PC-3 (cell line): Measurements from ENCODE around the gene EN2. TPM values are rescaled to one million over a fixed set of nuclear protein-coding genes. Genes with fewer than 3 reads are reported as not detected.

Source experiments
- ATAC-seq: fragments of 200-7000 bp; cut with Tn5 transposase; 2 replicates; pipeline ENCODE4 v1.9.1; 2020; ENCODE audit warnings: mild to moderate bottlenecking, moderate library complexity
- BruUV-seq: library from RNA; stranded (reverse); fragments of 400-500 nt; replicated peaks from 2 replicates; lab custom pipeline; 2021; lab: Mats Ljungman, UMichigan
- CTCF ChIA-PET: fragments of 300-600 bp; sonication (Branson Sonifier 250); formaldehyde crosslinking; loops from one replicate; lab custom pipeline; 2022; ENCODE audit warnings: antibody characterized with exemption; lab: Charles Lee
- POLR2A ChIA-PET: fragments of 300-600 bp; sonication (Branson Sonifier 250); formaldehyde crosslinking; loops from one replicate; lab custom pipeline; 2022; ENCODE audit warnings: antibody characterized with exemption; ENCODE audit not compliant: unreplicated experiment; lab: Charles Lee
- DNase-seq: peaks from one replicate; pipeline ENCODE4 v3.0.0-alpha.2; 2015
- H2AFZ ChIP-seq: fragments of 300-600 bp; sonication (generic); 2 replicates; pipeline ENCODE4 v1.6.0; 2016; ENCODE audit warnings: antibody characterized with exemption, low read length
- H3F3A ChIP-seq: fragments of 300-600 bp; sonication (generic); one replicate; pipeline ENCODE4 v1.6.0; 2017; ENCODE audit warnings: antibody characterized with exemption, low read length, control low read depth, mild to moderate bottlenecking; ENCODE audit not compliant: unreplicated experiment
- H3K27ac ChIP-seq: fragments of 300-600 bp; sonication (generic); 2 replicates; pipeline ENCODE4 v1.5.1; 2016; ENCODE audit warnings: mild to moderate bottlenecking, low read length
- H3K27me3 ChIP-seq: fragments of 300-600 bp; sonication (generic); 2 replicates; pipeline ENCODE4 v1.6.1; 2016; ENCODE audit warnings: low read length, mixed read lengths
- H3K36me3 ChIP-seq: fragments of 300-600 bp; sonication (generic); 2 replicates; pipeline ENCODE4 v1.6.1; 2016; ENCODE audit warnings: low read depth, mixed run types, low read length, mixed read lengths
- H3K4me1 ChIP-seq: fragments of 300-600 bp; sonication (generic); 2 replicates; pipeline ENCODE4 v1.5.1; 2016; ENCODE audit warnings: low read length; ENCODE audit not compliant: insufficient read depth
- H3K4me2 ChIP-seq: fragments of 300-600 bp; sonication (generic); 2 replicates; pipeline ENCODE4 v1.6.0; 2016; ENCODE audit warnings: low read length
- H3K4me3 ChIP-seq: fragments of 300-600 bp; sonication (generic); 2 replicates; pipeline ENCODE4 v1.5.1; 2016; ENCODE audit warnings: mild to moderate bottlenecking, low read length, mixed read lengths
- H3K79me2 ChIP-seq: fragments of 300-600 bp; sonication (generic); 2 replicates; pipeline ENCODE4 v1.6.1; 2017; ENCODE audit warnings: low read length, mixed read lengths
- H3K9ac ChIP-seq: fragments of 300-600 bp; sonication (generic); 2 replicates; pipeline ENCODE4 v1.6.0; 2016; ENCODE audit warnings: mild to moderate bottlenecking, low read length
- H3K9me2 ChIP-seq: fragments of 300-600 bp; sonication (generic); replicated peaks from 2 replicates; pipeline ENCODE4 v1.6.1; 2016; ENCODE audit warnings: mixed run types, low read length, mixed read lengths
- H3K9me3 ChIP-seq: fragments of 300-600 bp; sonication (generic); 2 replicates; pipeline ENCODE4 v1.6.1; 2016; ENCODE audit warnings: low read length, mixed read lengths
- H4K20me1 ChIP-seq: fragments of 300-600 bp; sonication (generic); 2 replicates; pipeline ENCODE4 v1.6.1; 2016; ENCODE audit warnings: low read length, mixed read lengths
- EZH2 ChIP-seq: fragments of 300-600 bp; sonication (generic); IDR thresholded peaks from one replicate; pipeline ENCODE4 v1.6.1; 2017; ENCODE audit warnings: antibody characterized with exemption, mild to moderate bottlenecking, low read length; ENCODE audit not compliant: unreplicated experiment
- EZH2phosphoT487 ChIP-seq: fragments of 300-600 bp; sonication (generic); IDR thresholded peaks from 2 replicates; pipeline ENCODE4 v1.6.1; 2018; ENCODE audit warnings: mild to moderate bottlenecking, antibody characterized with exemption, low read length, borderline replicate concordance
- intact Hi-C: fragments of 100-400 bp; cut with micrococcal nuclease; formaldehyde crosslinking; loops from 2 replicates; pipeline ENCODE4 v1.9.0; 2023
- total RNA-seq: library from RNA; depleted of rRNA; stranded (reverse); fragments of >200 nt; gene quantifications from 2 replicates; pipeline ENCODE4 v1.2.3, GENCODE V29; 2014
- TF ChIP-seq, protein P1 (sequence below): fragments of 300-600 bp; sonication (generic); conservative IDR thresholded peaks from 2 replicates; pipeline ENCODE4 v1.5.1; 2017; ENCODE audit warnings: antibody characterized with exemption, low read depth, mild to moderate bottlenecking, low read length

Gene EN2
- total RNA-seq, 1 experiment from 2014 or later = 2.3 TPM

GRCh38 chr7:155409980-155410379 lies 47.9 kb upstream of the EN2 start:
- H3F3A ChIP-seq = no peaks in the 10 kb centered on the region
- DNase-seq = no peak
- no peak for ATAC-seq
- no peak for TF ChIP-seq EZH2
- H3K27me3 ChIP-seq = peaks cover 22% of the 10 kb centered on the region
- intact Hi-C loops = no loop called here
- no peak overlapping the region for H3K4me2 ChIP-seq
- no peaks in the 10 kb centered on the region for H3K79me2 ChIP-seq
- no peaks in the 10 kb centered on the region for H3K36me3 ChIP-seq
- H3K27ac ChIP-seq = no peak overlapping the region
- ChIA-PET POLR2A (no interaction called here), CTCF (no interaction called here)
- no TSS peak for BruUV-seq
- no peak overlapping the region for H3K4me3 ChIP-seq
- H3K4me1 ChIP-seq = no peaks in the 10 kb centered on the region
- H4K20me1 ChIP-seq = no peaks in the 10 kb centered on the region
- no peaks in the 10 kb centered on the region for H3K9me3 ChIP-seq
- H3K9ac ChIP-seq = no peak overlapping the region
- no peaks in the 10 kb centered on the region for H3K9me2 ChIP-seq
- no peak overlapping the region for H2AFZ ChIP-seq

- no peak overlapping the region for H3K27ac ChIP-seq
- DNase-seq = no peak
- no TSS peak for BruUV-seq
- no peak overlapping the region for H2AFZ ChIP-seq
- H3K4me1 ChIP-seq = no peaks in the 10 kb centered on the region
- TF ChIP-seq EZH2 (no peak), EZH2phosphoT487 (no peak)
- TF ChIP-seq, protein P1, sequence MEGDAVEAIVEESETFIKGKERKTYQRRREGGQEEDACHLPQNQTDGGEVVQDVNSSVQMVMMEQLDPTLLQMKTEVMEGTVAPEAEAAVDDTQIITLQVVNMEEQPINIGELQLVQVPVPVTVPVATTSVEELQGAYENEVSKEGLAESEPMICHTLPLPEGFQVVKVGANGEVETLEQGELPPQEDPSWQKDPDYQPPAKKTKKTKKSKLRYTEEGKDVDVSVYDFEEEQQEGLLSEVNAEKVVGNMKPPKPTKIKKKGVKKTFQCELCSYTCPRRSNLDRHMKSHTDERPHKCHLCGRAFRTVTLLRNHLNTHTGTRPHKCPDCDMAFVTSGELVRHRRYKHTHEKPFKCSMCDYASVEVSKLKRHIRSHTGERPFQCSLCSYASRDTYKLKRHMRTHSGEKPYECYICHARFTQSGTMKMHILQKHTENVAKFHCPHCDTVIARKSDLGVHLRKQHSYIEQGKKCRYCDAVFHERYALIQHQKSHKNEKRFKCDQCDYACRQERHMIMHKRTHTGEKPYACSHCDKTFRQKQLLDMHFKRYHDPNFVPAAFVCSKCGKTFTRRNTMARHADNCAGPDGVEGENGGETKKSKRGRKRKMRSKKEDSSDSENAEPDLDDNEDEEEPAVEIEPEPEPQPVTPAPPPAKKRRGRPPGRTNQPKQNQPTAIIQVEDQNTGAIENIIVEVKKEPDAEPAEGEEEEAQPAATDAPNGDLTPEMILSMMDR = no peak
- H3K79me2 ChIP-seq = no peaks in the 10 kb centered on the region
- intact Hi-C loops = no loop called here
- H3K4me3 ChIP-seq = no peak overlapping the region
- ATAC-seq = no peak
- H3K4me2 ChIP-seq = no peak overlapping the region
- no peaks in the 10 kb centered on the region for H3F3A ChIP-seq
- POLR2A ChIA-PET = no interaction called here
- CTCF ChIA-PET = no interaction called here
- H3K9me3 ChIP-seq = no peaks in the 10 kb centered on the region
- H3K9me2 ChIP-seq = no peaks in the 10 kb centered on the region
- no peaks in the 10 kb centered on the region for H4K20me1 ChIP-seq
- no peaks in the 10 kb centered on the region for H3K36me3 ChIP-seq
- no peak overlapping the region for H3K9ac ChIP-seq
- peaks cover 17% of the 10 kb centered on the region for H3K27me3 ChIP-seq
These were observed 47.5 kb upstream of the EN2 start for GRCh38 chr7:155410431-155410830.

DNA sequence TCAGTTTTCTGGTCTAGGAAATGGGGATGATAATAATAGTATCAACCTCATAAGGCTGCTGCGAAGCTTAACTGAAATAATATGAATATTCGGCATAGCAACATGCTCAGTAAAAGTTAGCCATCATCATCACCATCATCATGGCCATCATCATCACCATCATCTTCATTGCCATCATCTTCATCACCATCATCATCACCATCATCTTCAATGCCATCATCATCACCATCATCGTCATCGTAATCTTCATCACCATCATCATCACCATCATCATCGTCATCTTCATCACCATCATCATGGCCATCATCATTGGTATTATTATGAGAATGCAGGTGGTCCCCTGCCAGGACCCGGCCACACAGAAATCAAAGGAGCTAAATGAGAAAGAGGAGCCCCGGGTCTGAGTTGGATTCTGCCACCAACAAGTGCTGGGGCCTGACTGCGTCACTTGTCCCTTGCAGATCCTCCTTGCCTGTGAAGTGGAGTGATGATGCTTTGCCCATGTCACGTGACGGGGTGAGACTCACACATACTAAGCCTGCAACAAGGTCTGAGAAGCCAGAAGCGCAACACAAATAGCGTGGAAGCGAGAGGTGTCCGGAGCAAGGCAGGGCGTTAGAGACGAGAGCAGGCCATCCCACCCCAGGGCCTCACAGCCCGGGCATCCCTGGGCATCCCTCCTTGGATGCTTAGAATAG lies 46.1 kb upstream of the EN2 start:
- no peak for ATAC-seq
- DNase-seq = no peak
- Histone ChIP-seq H3K4me3 (no peak overlapping the region), H3K4me1 (no peaks in the 10 kb centered on the region), H3K4me2 (no peak overlapping the region), H3K9ac (no peak overlapping the region), H3K79me2 (no peaks in the 10 kb centered on the region), H3K27ac (no peak overlapping the region), H3K27me3 (peaks cover 23% of the 10 kb centered on the region; the same call in 1 of the 2 replicates), H2AFZ (no peak overlapping the region), H3K9me2 (no peaks in the 10 kb centered on the region), H3K36me3 (no peaks in the 10 kb centered on the region), H4K20me1 (no peaks in the 10 kb centered on the region), H3K9me3 (no peaks in the 10 kb centered on the region), H3F3A (no peaks in the 10 kb centered on the region)
- no TSS peak for BruUV-seq
- TF ChIP-seq, protein P1 = no peak
- TF ChIP-seq EZH2 (no peak), EZH2phosphoT487 (no peak)
- intact Hi-C loops = loop anchor here (2.0 kb wide), 1 partner anchor 121 kb away; no protein-coding TSS in a partner anchor
- CTCF ChIA-PET = no interaction called here
- POLR2A ChIA-PET = no interaction called here
